ENCODE results near the gene SIPA1. TPM values are rescaled to one million over a fixed set of nuclear protein-coding genes. Genes with fewer than 3 reads are reported as not detected.
"Not testable (repeated sequence)": the region's sequence is repeated elsewhere in the genome, so short reads cannot be mapped to it uniquely, and the experiment has no call there.

Gene SIPA1
- polyA plus RNA-seq, 3 donors from 2014 or later = 166 to 430 (median 222) TPM

GRCh38 chr11:65655570-65656332 is 17.9 kb downstream of the SIPA1 start:
- H3K4me3 Mint-ChIP-seq = peak overlapping the region in 1 of 5 donors; percentile 33
- peaks cover 0 to 5% (median 0%) of the 10 kb centered on the region in 6 donors for H3K9me3 Mint-ChIP-seq
- H3K27ac Mint-ChIP-seq = peak overlapping the region; percentile 50 to 97 (median 83)
- peaks cover 17 to 51% (median 33%) of the 10 kb centered on the region in 3 donors for H3K36me3 Mint-ChIP-seq
- peaks cover 52 to 85% of the 10 kb centered on the region in 2 donors for H3K4me1 Mint-ChIP-seq
- peak in 1 of 3 donors; percentile 12 for DNase-seq
- H3K27me3 Mint-ChIP-seq (ENCODE audit: low read depth in 3 of 3) = peaks cover 59 to 63% (median 61%) of the 10 kb centered on the region in 3 donors

GRCh38 chr11:65657426-65657825 is 19.5 kb downstream of the SIPA1 start:
- Mint-ChIP-seq H3K36me3 (peaks cover 17 to 51% (median 33%) of the 10 kb centered on the region in 3 donors), H3K9me3 (peaks cover 0 to 2% (median 0%) of the 10 kb centered on the region in 6 donors), H3K4me3 (no peak overlapping the region), H3K27me3 (ENCODE audit: low read depth in 3 of 3) (peaks cover 48 to 52% (median 49%) of the 10 kb centered on the region in 3 donors), H3K27ac (peak overlapping the region; percentile 47 to 97 (median 74)), H3K4me1 (peaks cover 46 to 79% of the 10 kb centered on the region in 2 donors)
- peak in 2 of 3 donors; percentile 12 for DNase-seq

- peaks cover 40 to 70% of the 10 kb centered on the region in 2 donors for H3K4me1 Mint-ChIP-seq
Measured at GRCh38 chr11:65658174-65659021, 20.5 kb downstream of the SIPA1 start.

GRCh38 chr11:65660038-65660437 is 22.1 kb downstream of the SIPA1 start:
- Mint-ChIP-seq H3K27ac (peak overlapping the region; percentile 56 to 90 (median 85)), H3K4me3 (peak overlapping the region in 3 of 5 donors; percentile 14 to 56 (median 50)), H3K36me3 (peaks cover 17 to 47% (median 31%) of the 10 kb centered on the region in 3 donors), H3K4me1 (peaks cover 37 to 68% of the 10 kb centered on the region in 2 donors), H3K9me3 (peaks cover 0 to 2% (median 0%) of the 10 kb centered on the region in 6 donors), H3K27me3 (ENCODE audit: low read depth in 3 of 3) (peaks cover 35 to 36% (median 36%) of the 10 kb centered on the region in 3 donors)
- peak in 1 of 3 donors; percentile 5 for DNase-seq

More at GRCh38 chr11:65658174-65659021, 20.5 kb downstream of the SIPA1 start:
- peak in 2 of 3 donors; percentile 5 to 8 for DNase-seq
- Mint-ChIP-seq H3K27me3 (ENCODE audit: low read depth in 3 of 3) (peaks cover 42 to 44% (median 43%) of the 10 kb centered on the region in 3 donors), H3K36me3 (peaks cover 17 to 51% (median 33%) of the 10 kb centered on the region in 3 donors), H3K27ac (peak overlapping the region; percentile 56 to 97 (median 87)), H3K9me3 (peaks cover 0 to 2% (median 0%) of the 10 kb centered on the region in 6 donors), H3K4me3 (no peak overlapping the region)

- not testable (repeated sequence) for H3K9me3 Mint-ChIP-seq
Measured at GRCh38 chr11:65660908-65661307, 23.0 kb downstream of the SIPA1 start.

GRCh38 chr11:65661599-65662246 is 23.8 kb downstream of the SIPA1 start:
- Mint-ChIP-seq H3K9me3 (peaks cover 0 to 2% (median 0%) of the 10 kb centered on the region in 6 donors), H3K27me3 (ENCODE audit: low read depth in 3 of 3) (peaks cover 20 to 23% (median 20%) of the 10 kb centered on the region in 3 donors), H3K36me3 (peaks cover 17 to 32% (median 19%) of the 10 kb centered on the region in 3 donors), H3K4me1 (peaks cover 34 to 56% of the 10 kb centered on the region in 2 donors), H3K27ac (peak overlapping the region; percentile 74 to 94 (median 86)), H3K4me3 (peak overlapping the region; percentile 76 to 85 (median 81))
- peak; percentile 4 to 7 (median 5) for DNase-seq

More at GRCh38 chr11:65660908-65661307, 23.0 kb downstream of the SIPA1 start:
- DNase-seq = not testable (repeated sequence)
- H3K4me3 Mint-ChIP-seq = peak overlapping the region; percentile 76 to 85 (median 81)
- peaks cover 27 to 28% (median 28%) of the 10 kb centered on the region in 3 donors for H3K27me3 Mint-ChIP-seq (ENCODE audit: low read depth in 3 of 3)
- H3K27ac Mint-ChIP-seq = peak overlapping the region; percentile 74 to 94 (median 86)
- H3K4me1 Mint-ChIP-seq = peaks cover 38 to 64% of the 10 kb centered on the region in 2 donors
- peaks cover 17 to 39% (median 24%) of the 10 kb centered on the region in 3 donors for H3K36me3 Mint-ChIP-seq

GRCh38 chr11:65662247-65662798 is 24.4 kb downstream of the SIPA1 start:
- peak overlapping the region; percentile 76 to 85 (median 81) for H3K4me3 Mint-ChIP-seq
- peak overlapping the region; percentile 74 to 94 (median 86) for H3K27ac Mint-ChIP-seq
- H3K4me1 Mint-ChIP-seq = peaks cover 34 to 50% of the 10 kb centered on the region in 2 donors

GRCh38 chr11:65662799-65663638 is 25.1 kb downstream of the SIPA1 start, which contains the start of gene RELA:
Gene RELA (minus strand): TSS chr11:65662916. CDS start chr11:65662832, 84 bp downstream.
- peaks cover 10 to 21% (median 11%) of the 10 kb centered on the region in 3 donors for H3K36me3 Mint-ChIP-seq
- H3K9me3 Mint-ChIP-seq = peaks cover 0 to 2% (median 0%) of the 10 kb centered on the region in 6 donors

More at GRCh38 chr11:65662247-65662798, 24.4 kb downstream of the SIPA1 start:
- Mint-ChIP-seq H3K27me3 (ENCODE audit: low read depth in 3 of 3) (peaks cover 14 to 19% (median 19%) of the 10 kb centered on the region in 3 donors), H3K36me3 (peaks cover 12 to 27% (median 14%) of the 10 kb centered on the region in 3 donors), H3K9me3 (peaks cover 0 to 2% (median 0%) of the 10 kb centered on the region in 6 donors)
- peak in 2 of 3 donors; percentile 2 to 4 for DNase-seq

GRCh38 chr11:65663639-65664200 is 25.8 kb downstream of the SIPA1 start:
- peak overlapping the region; percentile 88 to 92 (median 90) for H3K4me3 Mint-ChIP-seq
- DNase-seq = peak; percentile 44 to 49 (median 47)
- peaks cover 0 to 2% (median 0%) of the 10 kb centered on the region in 6 donors for H3K9me3 Mint-ChIP-seq
- peaks cover 31 to 40% of the 10 kb centered on the region in 2 donors for H3K4me1 Mint-ChIP-seq
- H3K36me3 Mint-ChIP-seq = peaks cover 7 to 18% (median 11%) of the 10 kb centered on the region in 3 donors
- peak overlapping the region; percentile 92 to 98 (median 96) for H3K27ac Mint-ChIP-seq
- peaks cover 9 to 19% (median 16%) of the 10 kb centered on the region in 3 donors for H3K27me3 Mint-ChIP-seq (ENCODE audit: low read depth in 3 of 3)

More at GRCh38 chr11:65662799-65663638, 25.1 kb downstream of the SIPA1 start, which contains the start of gene RELA:
- peaks cover 12 to 19% (median 19%) of the 10 kb centered on the region in 3 donors for H3K27me3 Mint-ChIP-seq (ENCODE audit: low read depth in 3 of 3)
- H3K27ac Mint-ChIP-seq = peak within 1 kb of the TSS; percentile 92 to 98 (median 96)
- H3K4me3 Mint-ChIP-seq = peak within 1 kb of the TSS; percentile 88 to 92 (median 90)
- peaks cover 34 to 44% of the 10 kb centered on the region in 2 donors for H3K4me1 Mint-ChIP-seq
- peak; percentile 89 to 91 (median 90) for DNase-seq

GRCh38 chr11:65672180-65672860 is 34.4 kb downstream of the SIPA1 start:
- no peak for DNase-seq
- Mint-ChIP-seq H3K4me1 (no peaks in the 10 kb centered on the region), H3K27ac (no peak overlapping the region), H3K9me3 (no peaks in the 10 kb centered on the region), H3K36me3 (no peaks in the 10 kb centered on the region), H3K4me3 (no peak overlapping the region), H3K27me3 (ENCODE audit: low read depth in 3 of 3) (peaks cover 0 to 2% (median 0%) of the 10 kb centered on the region in 3 donors)

GRCh38 chr11:65672982-65673381 is 35.1 kb downstream of the SIPA1 start:
- Mint-ChIP-seq H3K9me3 (no peaks in the 10 kb centered on the region), H3K36me3 (no peaks in the 10 kb centered on the region), H3K4me3 (no peak overlapping the region), H3K27me3 (ENCODE audit: low read depth in 3 of 3) (peaks cover 0 to 2% (median 0%) of the 10 kb centered on the region in 3 donors), H3K4me1 (no peaks in the 10 kb centered on the region), H3K27ac (no peak overlapping the region)
- no peak for DNase-seq
